HUDEP-2 (cell line): ENCODE measurements around the gene CSF3.
A peak's percentile ranks its signal among the peaks of the same experiment; 100 is the strongest.

Source experiments
- DNase-seq, 76 experiments: peaks; one replicate each; lab custom pipeline; 2025; ENCODE audit not compliant: unreplicated experiment in 76 of 76; lab: John Stamatoyannopoulos, UW

Gene CSF3

GRCh38 chr17:40022961-40023541 lies 7.8 kb downstream of the CSF3 start:
- DNase-seq: no peak

GRCh38 chr17:40023590-40024292 lies 8.5 kb downstream of the CSF3 start:
- DNase-seq: no peak

GRCh38 chr17:40024901-40025300 lies 9.7 kb downstream of the CSF3 start:
- no peak for DNase-seq

- no peak for DNase-seq
Observed at GRCh38 chr17:40025559-40025958, 10.3 kb downstream of the CSF3 start.

GRCh38 chr17:40025991-40026815 lies 11.0 kb downstream of the CSF3 start:
- no peak for DNase-seq

GRCh38 chr17:40026816-40027613 lies 11.8 kb downstream of the CSF3 start:
- peak in 70 of 76 experiments; percentile 5 to 82 (median 60) for DNase-seq

GRCh38 chr17:40027614-40028012 lies 12.4 kb downstream of the CSF3 start:
- no peak for DNase-seq

GRCh38 chr17:40028595-40028994 lies 13.4 kb downstream of the CSF3 start:
- DNase-seq: no peak

GRCh38 chr17:40031706-40032105 lies 16.5 kb downstream of the CSF3 start:
- no peak for DNase-seq

- no peak for DNase-seq
Observed at GRCh38 chr17:40032322-40033320, 17.4 kb downstream of the CSF3 start.

GRCh38 chr17:40033339-40033738 lies 18.1 kb downstream of the CSF3 start:
- DNase-seq: no peak

- no peak for DNase-seq
Observed at GRCh38 chr17:40034426-40035161, 19.4 kb downstream of the CSF3 start.

- DNase-seq: peak in 27 of 76 experiments; percentile 3 to 59 (median 16)
Observed at GRCh38 chr17:40035162-40035559, 19.9 kb downstream of the CSF3 start.

GRCh38 chr17:40038882-40039513 lies 23.8 kb downstream of the CSF3 start:
- DNase-seq: peak in 11 of 76 experiments; percentile 4 to 34 (median 17)

GRCh38 chr17:40041196-40041595 lies 26.0 kb downstream of the CSF3 start:
- no peak for DNase-seq

- DNase-seq: peak in 18 of 76 experiments; percentile 7 to 38 (median 16)
Observed at GRCh38 chr17:40056379-40057015, 41.3 kb downstream of the CSF3 start.

GRCh38 chr17:40058186-40058784 lies 43.0 kb downstream of the CSF3 start:
- no peak for DNase-seq

- DNase-seq: no peak
Observed at GRCh38 chr17:40058865-40059264, 43.6 kb downstream of the CSF3 start.
